Measurements from ENCODE around the gene KRT76. TPM values are rescaled to one million over a fixed set of nuclear protein-coding genes. Genes with fewer than 3 reads are reported as not detected.

Gene KRT76
- total RNA-seq, 6 experiments from 2014 or later: not detected

GRCh38 chr12:52811191-52812072, 34.3 kb upstream of the KRT76 start:
- peaks cover 47% of the 10 kb centered on the region for H3K27me3 Mint-ChIP-seq (ENCODE audit: insufficient read depth)
- H3K36me3 Mint-ChIP-seq (ENCODE audit: low read depth): no peaks in the 10 kb centered on the region
- no peaks in the 10 kb centered on the region for H3K9me3 Mint-ChIP-seq
- no peak overlapping the region for H3K27ac Mint-ChIP-seq
- H3K4me1 Mint-ChIP-seq (ENCODE audit: low read depth): peaks cover 9% of the 10 kb centered on the region
- TF ChIP-seq CTCF (IDR thresholded peaks at IDR 0.05): no peak
- no peak overlapping the region for H3K4me3 Mint-ChIP-seq
- no peak for DNase-seq

GRCh38 chr12:52810554-52810953, 33.4 kb upstream of the KRT76 start:
- no peak for TF ChIP-seq CTCF (IDR thresholded peaks at IDR 0.05)
- H3K27ac Mint-ChIP-seq: no peak overlapping the region
- H3K27me3 Mint-ChIP-seq (ENCODE audit: insufficient read depth): peaks cover 43% of the 10 kb centered on the region

DNA sequence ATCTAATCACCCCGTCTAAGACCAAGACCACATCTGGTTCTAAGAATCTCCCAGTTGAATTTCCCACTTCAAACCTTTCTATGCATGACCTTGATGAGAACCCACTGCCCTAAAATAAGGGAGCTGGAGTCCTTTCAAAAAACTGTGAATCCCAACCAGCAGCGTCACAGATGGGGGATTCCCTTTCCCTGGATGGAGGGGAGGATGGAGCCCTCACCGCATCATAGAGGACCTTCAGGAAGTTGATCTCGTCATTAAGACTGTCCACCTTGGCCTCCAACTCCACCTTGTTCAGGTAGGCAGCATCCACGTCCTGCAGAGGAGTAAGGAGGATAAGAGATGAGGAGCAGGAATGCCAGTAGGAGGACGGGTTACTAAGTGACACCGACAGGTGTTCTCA, 32.0 kb upstream of the KRT76 start:
- no peak for DNase-seq
- no peak for TF ChIP-seq CTCF (IDR thresholded peaks at IDR 0.05)
- peaks cover 48% of the 10 kb centered on the region for H3K27me3 Mint-ChIP-seq (ENCODE audit: insufficient read depth)
- H3K4me1 Mint-ChIP-seq (ENCODE audit: low read depth): peaks cover 2% of the 10 kb centered on the region
- no peaks in the 10 kb centered on the region for H3K36me3 Mint-ChIP-seq (ENCODE audit: low read depth)
- no peak overlapping the region for H3K27ac Mint-ChIP-seq
- H3K9me3 Mint-ChIP-seq: no peaks in the 10 kb centered on the region
- H3K4me3 Mint-ChIP-seq: no peak overlapping the region

More at GRCh38 chr12:52810554-52810953, 33.4 kb upstream of the KRT76 start:
- no peaks in the 10 kb centered on the region for H3K9me3 Mint-ChIP-seq
- H3K4me3 Mint-ChIP-seq: no peak overlapping the region
- H3K4me1 Mint-ChIP-seq (ENCODE audit: low read depth): peaks cover 9% of the 10 kb centered on the region
- H3K36me3 Mint-ChIP-seq (ENCODE audit: low read depth): no peaks in the 10 kb centered on the region
- no peak for DNase-seq

GRCh38 chr12:52808573-52809160, 31.5 kb upstream of the KRT76 start:
- H3K4me3 Mint-ChIP-seq: no peak overlapping the region
- peaks cover 50% of the 10 kb centered on the region for H3K27me3 Mint-ChIP-seq (ENCODE audit: insufficient read depth)
- no peaks in the 10 kb centered on the region for H3K36me3 Mint-ChIP-seq (ENCODE audit: low read depth)
- DNase-seq: no peak
- TF ChIP-seq CTCF (IDR thresholded peaks at IDR 0.05): no peak
- H3K27ac Mint-ChIP-seq: no peak overlapping the region
- no peaks in the 10 kb centered on the region for H3K4me1 Mint-ChIP-seq (ENCODE audit: low read depth)
- H3K9me3 Mint-ChIP-seq: no peaks in the 10 kb centered on the region

DNA sequence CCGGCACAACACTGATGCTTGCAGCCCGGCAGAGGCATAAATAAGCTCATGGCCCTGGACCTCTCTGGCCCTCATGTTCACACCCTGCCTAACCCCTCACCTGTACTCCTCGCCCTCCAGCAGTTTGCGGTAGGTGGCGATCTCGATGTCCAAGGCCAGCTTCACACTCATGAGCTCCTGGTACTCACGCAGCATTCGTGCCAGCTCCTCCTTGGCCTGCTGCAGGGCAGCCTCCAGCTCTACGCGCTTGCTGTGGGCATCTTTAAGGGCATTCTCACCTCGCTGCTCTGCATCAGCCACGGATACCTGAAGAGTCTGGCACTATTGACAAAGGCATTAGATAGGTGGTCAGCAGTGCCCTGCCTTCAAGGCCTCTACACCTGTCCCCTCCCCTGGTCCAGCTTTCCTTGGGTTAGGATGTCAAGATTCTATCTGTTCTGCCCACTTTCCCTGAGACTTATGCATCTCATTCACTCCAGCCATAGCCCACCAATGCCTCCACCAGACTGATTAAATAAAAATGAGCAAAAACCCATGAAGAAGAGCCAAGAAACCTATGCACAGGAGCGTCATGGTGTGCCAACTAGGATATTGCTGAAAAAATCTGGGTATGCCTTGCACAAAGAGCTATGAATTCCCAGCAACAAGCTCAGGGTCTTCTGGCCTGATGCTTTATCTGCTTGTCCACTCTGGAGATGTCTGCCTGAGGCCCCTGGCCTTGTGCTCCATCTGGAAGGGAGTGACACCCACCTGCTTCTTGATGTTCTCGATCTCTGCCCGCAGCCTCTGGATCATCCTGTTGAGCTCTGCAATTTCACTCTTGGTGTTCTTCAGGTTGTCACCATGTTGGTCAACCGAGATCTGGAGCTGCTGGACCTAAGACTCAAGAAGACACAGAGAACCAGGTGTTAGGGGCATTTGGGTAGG, 30.7 kb upstream of the KRT76 start:
- TF ChIP-seq CTCF (IDR thresholded peaks at IDR 0.05): no peak
- peaks cover 53% of the 10 kb centered on the region for H3K27me3 Mint-ChIP-seq (ENCODE audit: insufficient read depth)
- H3K4me3 Mint-ChIP-seq: no peak overlapping the region
- H3K9me3 Mint-ChIP-seq: no peaks in the 10 kb centered on the region
- H3K4me1 Mint-ChIP-seq (ENCODE audit: low read depth): no peaks in the 10 kb centered on the region
- no peaks in the 10 kb centered on the region for H3K36me3 Mint-ChIP-seq (ENCODE audit: low read depth)
- DNase-seq: no peak
- no peak overlapping the region for H3K27ac Mint-ChIP-seq
